GM04503 (cell line): ENCODE data around the gene UGT1A1.
"Not testable (repeated sequence)": the region's sequence is repeated elsewhere in the genome, so short reads cannot be mapped to it uniquely, and the experiment has no call there.

Experiments used
- DNase-seq: peaks from one replicate; pipeline ENCODE4 v3.0.0-alpha.2; 2012; ENCODE audit warnings: low read depth

Gene UGT1A1

DNA sequence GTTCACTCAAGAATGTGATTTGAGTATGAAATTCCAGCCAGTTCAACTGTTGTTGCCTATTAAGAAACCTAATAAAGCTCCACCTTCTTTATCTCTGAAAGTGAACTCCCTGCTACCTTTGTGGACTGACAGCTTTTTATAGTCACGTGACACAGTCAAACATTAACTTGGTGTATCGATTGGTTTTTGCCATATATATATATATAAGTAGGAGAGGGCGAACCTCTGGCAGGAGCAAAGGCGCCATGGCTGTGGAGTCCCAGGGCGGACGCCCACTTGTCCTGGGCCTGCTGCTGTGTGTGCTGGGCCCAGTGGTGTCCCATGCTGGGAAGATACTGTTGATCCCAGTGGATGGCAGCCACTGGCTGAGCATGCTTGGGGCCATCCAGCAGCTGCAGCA, at the start of gene UGT1A1:
Gene UGT1A1 (plus strand): TSS at position 228 of the 400 bp plus-strand sequence. CDS start 18 bp downstream, at position 246.
- DNase-seq, result no peak

DNA sequence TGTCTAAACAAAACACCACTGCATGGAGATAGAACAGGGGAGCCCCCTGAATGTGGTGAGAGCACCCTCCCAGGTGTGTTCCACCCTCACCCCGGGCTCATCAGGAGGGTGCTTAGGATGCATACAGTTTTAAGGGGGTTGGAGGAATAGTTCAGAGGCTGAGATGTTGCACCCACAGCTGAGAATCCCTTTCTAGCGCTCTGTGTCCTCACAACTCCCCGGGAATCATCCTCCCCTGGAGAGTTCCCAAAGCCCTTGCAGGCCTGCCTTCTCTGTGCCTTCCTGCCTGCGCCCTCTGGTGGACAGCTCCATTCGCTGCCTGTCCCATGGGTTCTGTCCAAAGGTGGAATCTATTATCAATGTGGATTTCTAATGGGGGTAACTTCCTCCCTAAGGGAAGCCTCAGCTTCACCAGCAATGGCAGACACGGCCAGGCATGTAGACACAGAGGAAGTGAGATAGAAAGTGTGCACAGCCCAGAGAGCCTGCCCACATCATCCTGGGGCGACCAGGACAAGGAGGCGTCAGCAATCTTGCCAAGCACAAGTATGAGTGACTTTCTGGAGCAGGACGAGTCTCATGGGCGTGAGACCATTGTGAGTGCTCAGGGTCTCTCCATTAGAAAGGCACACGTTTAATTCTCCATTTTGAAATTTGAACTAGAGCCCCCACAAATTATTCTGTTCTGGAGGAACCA, 48.6 kb upstream of the UGT1A1 start:
- no peak for DNase-seq

DNA sequence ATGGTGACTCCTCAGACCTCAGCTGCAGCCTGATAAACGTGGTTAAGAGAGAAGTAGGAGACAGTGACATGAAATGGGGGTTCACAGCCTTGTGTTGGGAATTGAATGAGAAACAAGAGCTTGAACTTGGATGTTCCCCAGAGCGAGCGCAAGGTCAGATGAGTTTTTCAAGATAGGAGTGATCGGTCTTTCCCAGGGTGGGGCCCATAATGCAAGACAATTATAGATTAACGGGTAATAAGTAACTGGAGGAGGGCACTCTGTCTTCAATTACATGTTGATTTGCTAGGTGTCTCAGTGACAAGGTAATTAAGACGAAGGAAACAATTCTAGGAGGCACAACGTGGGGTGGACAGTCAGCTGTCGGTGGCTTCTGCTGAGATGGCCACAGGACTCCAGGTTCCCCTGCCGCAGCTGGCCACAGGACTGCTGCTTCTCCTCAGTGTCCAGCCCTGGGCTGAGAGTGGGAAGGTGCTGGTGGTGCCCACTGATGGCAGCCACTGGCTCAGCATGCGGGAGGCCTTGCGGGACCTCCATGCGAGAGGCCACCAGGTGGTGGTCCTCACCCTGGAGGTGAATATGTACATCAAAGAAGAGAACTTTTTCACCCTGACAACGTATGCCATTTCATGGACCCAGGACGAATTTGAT, 47.3 kb upstream of the UGT1A1 start, which contains the start of gene UGT1A5:
Gene UGT1A5 (plus strand): TSS at position 297 of the 651 bp plus-strand sequence. CDS start 85 bp downstream, at position 382.
- DNase-seq, result no peak

DNA sequence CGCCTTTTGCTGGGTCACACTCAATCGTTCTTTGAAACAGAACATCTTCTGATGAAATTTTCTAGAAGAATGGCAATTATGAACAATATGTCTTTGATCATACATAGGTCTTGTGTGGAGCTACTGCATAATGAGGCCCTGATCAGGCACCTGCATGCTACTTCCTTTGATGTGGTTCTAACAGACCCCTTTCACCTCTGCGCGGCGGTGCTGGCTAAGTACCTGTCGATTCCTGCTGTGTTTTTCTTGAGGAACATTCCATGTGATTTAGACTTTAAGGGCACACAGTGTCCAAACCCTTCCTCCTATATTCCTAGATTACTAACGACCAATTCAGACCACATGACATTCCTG, 46.8 kb upstream of the UGT1A1 start:
- DNase-seq, result no peak

DNA sequence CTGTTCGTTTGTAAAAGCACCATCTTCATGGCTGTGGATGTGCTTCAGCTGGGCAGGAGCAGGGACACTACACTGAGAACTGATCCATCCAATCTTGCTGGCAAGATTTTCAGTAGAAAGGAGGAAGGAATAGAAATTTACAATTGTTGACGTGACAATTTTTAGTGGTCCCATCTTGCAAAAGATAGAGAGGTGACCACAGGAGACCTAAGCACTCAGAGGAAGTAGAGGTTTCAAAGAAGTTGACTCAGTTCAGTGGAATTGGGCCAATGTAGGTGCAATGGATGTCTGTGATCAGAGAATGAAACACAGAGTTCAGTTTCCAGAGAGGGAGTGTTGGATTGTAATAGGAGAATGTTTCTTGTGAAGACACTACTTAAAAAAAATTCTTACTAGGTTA, 45.9 kb upstream of the UGT1A1 start:
- no peak for DNase-seq

DNA sequence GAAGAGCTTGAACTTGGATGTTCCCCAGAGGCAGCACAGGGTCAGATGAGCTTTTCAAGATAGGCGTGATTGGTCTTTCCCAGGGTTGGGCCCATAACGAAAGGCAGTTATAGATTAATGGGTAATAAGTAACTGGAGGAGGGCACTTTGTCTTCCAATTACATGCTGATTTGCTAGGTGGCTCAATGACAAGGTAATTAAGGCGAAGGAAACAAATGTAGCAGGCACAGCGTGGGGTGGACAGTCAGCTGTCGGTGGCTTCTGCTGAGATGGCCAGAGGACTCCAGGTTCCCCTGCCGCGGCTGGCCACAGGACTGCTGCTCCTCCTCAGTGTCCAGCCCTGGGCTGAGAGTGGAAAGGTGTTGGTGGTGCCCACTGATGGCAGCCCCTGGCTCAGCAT, 41.5 kb upstream of the UGT1A1 start, which contains the start of gene UGT1A4:
Gene UGT1A4 (plus strand): TSS at position 185 of the 400 bp plus-strand sequence. CDS start 85 bp downstream, at position 270.
- DNase-seq, result no peak

DNA sequence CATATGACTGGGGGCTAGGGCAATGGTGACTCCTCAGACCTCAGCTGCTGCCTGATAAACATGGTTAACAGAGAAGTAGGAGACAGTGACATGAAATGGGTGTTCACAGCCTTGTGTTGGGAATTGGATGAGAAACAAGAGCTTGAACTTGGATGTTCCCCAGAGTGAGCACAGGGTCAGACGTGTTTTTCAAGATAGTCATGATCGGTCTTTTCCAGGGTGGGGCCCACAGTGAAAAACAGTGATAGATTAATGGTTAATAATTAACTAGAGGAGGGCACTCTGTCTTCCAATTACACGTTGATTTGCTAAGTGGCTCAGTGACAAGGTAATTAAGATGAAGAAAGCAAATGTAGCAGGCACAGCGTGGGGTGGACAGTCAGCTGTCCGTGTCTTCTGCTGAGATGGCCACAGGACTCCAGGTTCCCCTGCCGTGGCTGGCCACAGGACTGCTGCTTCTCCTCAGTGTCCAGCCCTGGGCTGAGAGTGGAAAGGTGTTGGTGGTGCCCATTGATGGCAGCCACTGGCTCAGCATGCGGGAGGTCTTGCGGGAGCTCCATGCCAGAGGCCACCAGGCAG, 31.3 kb upstream of the UGT1A1 start, which contains the start of gene UGT1A3:
Gene UGT1A3 (plus strand): TSS at position 320 of the 579 bp plus-strand sequence. CDS start 85 bp downstream, at position 405.
- DNase-seq, result no peak

DNA sequence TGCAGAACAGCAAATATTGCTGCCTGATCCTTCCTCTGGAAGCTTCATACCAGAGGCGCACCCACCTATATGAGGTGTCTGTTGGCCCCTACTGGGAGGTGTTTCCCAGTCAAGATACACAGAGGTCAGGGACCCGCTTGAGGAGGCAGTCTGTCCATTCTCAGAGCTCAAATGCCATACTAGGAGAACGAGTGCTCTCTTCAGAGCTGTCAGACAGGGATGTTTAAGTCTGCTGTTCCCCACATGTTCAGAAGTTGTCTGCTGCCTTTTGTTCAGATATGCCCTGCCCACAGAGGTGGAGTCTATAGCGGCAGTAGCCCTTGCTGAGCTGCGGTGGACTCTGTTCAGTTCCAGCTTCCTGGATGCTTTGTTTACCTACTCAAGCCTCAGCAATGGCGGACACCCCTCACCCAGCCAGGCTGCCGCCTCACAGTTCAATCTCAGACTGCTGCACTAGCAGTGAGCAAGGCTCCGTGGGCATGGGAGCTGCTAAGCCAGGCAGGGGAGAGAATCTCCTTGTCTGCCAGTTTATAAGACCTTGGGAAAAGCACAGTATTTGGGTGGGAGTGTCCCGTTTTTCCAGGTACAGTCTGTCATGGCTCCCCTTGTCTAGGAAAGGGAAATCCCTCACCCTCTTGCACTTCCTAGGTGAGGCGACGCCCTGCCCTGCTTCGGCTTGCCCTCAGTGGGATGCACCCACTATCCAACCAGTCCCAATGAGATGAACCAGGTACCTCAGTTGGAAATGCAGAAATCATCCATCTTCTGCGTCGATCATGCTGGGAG, 23.0 kb upstream of the UGT1A1 start:
- DNase-seq, result not testable (repeated sequence)

DNA sequence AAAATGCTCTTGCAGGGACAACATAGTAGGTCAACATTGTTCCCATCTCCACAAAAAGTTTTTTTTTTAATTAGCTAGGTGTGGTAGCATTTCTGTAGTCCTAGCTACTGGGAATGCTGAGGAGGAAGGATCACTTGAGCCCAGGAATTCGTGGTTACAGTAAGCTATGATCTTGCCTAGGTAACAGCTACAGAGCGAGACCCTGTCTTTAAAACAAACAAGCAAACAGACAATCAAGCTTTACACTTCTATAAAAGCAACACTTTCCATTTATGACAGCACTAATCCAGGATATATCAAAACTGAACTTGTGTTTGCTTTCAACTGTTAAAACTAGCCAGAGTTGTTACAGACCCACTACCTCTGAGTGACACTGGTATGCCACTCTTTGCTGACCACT, 19.2 kb upstream of the UGT1A1 start:
- no peak for DNase-seq

DNA sequence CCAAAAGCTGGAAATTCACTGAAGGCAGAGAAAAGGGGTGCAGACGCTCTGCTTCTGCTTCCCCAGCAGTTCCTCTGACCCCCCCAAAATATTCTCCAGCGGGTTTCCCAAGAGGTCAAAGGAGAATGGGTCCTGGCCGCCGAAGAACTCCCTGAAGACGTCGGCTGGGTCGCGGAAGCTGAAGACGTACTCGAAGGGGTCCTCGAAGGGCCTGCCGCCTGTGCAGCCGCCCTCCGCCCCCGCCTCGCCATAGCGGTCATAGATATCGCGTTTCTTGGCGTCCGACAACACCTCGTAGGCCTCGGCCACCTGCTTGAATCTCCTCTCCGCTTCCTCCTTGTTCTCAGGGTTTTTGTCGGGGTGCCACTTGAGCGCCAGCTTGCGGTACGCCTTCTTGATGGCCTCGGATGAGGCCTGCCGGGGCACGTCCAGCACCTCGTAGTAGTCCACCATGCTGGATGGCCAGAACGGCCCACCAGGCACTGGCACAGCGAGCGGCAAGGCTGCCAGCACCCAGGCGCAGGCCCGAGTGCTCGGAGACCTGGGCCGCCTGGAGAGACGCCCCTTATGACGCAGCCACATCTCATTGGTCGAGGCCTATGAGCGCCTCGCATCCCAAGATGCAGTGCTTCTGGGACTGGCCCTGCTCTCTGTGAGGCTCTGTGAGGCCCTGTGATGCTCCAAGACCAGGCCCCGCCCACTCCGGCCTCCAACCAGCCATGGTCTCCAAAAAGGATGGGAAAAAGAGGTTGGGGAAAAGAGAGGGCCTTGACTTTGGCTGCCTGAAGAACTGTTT, 16.4 kb upstream of the UGT1A1 start:
- no peak for DNase-seq

DNA sequence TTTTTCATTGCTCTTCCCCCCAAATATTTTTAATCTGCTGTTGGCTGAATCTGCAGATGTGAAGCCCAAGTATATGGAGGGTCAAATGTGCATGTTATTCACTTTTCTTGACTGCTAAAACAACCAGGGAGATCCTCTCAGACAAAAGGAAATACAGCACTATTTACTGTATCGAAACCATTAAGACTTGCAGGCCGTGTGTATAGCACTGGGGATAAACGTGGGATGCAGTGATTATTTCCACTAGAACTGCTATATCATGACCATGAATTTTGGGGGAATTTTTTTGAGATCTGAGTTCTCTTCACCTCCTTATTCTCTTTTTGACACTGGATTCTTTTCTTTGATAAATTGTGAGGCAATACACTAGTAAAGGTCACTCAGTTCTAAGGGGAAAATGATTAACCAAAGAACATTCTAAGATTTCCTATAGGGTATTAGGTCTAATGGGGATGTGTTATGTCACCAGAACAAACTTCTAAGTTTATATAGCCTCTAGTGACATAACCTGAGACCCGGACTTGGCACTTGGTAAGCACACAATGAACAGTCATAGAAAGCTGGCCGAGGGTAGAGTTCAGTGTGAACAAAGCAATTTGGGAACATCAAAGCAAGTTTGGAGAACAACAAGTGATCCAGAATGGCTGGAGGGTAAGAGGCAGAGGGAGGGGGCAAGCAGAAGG, 14.9 kb upstream of the UGT1A1 start:
- no peak for DNase-seq

DNA sequence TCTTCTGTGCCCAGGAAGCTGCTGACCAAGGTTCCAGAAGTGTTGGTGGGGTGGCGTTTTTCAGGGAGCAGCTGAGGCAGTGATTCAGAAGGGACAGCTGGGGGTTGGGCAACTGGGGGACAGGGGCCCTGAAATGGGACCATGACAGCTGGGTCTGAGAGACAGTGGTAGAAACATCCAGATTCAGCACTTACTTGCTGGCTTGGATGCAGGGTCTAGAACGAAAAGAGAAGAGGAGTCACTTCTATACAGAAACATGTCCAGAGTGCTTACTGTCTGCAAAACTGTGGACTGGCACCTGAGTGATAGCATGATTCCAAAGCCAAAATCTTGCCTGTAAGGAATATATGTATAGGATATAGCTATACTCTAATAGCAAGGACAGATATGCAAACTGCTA, 14.2 kb upstream of the UGT1A1 start:
- DNase-seq, result not testable (repeated sequence)

DNA sequence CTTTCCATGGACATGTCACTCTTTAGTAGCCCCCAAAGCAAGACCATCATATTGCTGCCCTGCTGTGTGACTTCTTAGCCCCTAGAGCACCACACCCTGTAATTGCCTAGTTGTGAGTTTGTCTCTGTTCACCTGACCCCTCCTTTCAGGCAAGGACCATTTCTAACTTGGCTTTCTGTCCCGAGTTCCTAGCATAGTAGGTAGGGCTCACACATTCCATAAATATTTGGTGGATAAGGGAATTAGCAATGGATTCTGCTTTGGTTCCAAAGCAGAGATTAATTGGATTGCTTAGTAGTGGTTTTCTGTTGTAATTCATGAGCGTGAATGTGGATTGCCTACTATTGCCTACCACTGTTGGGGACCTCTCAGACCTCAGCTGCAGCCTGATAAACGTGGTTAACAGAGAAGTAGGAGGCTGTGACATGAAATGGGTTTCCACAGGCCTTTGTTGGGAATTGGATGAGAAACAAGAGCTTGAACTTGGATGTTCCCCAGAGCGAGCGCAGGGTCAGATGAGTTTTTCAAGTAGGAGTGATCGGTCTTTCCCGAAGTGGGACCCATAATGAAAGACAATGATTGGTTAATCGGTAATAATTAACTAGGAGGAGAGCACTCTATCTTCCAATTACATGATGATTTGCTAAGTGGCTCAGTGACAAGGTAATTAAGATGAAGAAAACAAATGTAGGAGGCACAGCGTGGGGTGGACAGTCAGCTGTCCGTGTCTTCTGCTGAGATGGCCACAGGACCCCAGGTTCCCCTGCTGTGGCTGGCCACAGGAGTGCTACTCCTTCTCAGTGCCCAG, 13.4 kb upstream of the UGT1A1 start:
- DNase-seq, result no peak

DNA sequence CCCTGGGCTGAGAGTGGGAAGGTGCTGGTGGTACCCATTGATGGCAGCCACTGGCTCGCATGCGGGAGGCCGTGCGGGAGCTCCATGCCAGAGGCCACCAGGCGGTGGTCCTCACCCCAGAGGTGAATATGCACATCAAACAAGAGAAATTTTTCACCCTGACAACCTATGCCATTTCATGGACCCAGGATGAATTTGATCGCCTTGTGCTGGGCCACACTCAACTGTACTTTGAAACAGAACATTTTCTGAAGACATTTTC, 12.9 kb upstream of the UGT1A1 start:
- DNase-seq, result no peak

DNA sequence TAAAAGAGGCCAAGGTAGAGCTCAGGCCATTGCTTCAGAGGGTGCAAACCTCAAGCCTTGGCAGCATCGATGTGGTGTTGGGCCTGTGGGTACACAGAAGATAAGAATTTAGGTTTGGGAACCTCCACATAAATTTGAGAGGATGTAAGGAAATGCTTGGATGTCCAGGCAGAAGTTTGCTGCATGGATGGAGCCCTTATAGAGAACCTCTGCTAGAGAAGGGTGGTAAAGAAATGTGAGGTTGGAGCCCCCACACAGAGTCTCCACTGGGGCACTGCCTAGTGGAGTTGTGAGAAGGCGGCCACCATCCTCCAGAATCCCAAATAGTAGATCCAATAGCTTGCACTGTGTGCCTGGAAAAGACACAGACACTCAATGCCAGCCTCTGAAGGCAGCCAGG, 9.4 kb upstream of the UGT1A1 start:
- DNase-seq, result not testable (repeated sequence)

DNA sequence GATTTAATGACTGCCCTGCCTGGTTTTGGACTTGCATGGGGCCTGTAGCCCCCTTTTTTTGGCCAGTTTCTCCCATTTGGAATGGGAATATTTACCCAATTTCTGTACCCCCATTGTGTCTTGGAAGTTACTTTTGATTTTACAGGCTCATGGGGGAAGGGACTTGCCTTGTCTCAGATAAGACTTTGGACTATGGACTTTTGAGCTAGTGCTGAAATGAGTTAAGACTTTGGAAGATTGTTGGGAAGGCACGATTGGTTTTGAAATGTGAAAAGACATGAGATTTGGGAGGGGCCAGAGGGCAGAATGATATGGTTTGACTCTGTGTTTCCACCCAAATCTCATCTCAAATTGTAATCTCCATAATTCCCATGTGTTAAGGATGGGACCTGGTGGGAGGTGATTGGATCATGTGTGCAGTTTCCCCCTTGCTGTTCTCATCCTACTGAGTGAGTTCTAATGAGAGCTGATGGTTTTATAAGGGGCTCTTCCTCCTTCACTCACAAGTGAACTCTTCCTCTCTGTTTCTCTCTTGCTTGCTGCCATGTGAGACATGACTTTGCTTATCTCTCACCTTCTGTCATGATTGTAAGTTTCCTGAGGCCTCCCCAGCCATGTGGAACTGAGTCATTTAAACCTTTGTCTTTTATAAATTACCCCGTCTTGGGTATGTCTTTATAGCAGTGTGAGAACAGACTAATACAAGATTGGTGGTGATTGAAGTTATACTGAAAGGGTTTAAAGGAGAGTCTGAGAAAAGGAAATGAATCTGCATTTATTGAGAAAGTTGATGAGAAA, 8.7 kb upstream of the UGT1A1 start:
- DNase-seq, result not testable (repeated sequence)

DNA sequence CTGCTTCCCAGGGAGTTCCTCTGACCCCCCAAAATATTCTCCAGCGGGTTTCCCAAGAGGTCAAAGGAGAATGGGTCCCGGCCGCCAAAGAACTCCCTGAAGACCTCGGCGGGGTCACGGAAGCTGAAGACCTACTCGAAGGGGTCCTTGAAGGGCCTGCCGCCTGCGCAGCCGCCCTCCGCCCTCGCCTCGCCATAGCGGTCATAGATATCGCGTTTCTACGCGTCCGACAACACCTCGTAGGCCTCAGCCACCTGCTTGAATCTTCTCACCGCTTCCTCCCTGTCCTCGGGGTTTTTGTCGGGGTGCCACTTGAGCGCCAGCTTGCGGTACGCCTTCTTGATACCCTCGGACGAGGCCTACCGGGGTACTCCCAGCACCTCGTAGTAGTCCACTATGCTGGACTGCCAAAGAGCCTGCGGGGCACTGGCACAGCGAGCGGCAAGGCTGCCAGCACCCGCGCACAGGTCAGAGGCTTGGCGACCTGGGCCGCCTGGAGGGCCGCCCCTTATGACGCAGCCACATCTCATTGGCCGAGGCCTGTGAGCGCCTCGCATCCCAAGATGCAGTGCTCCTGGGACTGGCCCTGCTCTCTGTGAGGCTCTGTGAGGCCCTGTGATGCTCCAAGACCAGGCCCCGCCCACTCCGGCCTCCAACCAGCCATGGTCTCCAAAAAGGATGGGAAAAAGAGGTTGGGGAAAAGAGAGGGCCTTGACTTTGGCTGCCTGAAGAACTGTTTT, 5.0 kb upstream of the UGT1A1 start:
- no peak for DNase-seq

DNA sequence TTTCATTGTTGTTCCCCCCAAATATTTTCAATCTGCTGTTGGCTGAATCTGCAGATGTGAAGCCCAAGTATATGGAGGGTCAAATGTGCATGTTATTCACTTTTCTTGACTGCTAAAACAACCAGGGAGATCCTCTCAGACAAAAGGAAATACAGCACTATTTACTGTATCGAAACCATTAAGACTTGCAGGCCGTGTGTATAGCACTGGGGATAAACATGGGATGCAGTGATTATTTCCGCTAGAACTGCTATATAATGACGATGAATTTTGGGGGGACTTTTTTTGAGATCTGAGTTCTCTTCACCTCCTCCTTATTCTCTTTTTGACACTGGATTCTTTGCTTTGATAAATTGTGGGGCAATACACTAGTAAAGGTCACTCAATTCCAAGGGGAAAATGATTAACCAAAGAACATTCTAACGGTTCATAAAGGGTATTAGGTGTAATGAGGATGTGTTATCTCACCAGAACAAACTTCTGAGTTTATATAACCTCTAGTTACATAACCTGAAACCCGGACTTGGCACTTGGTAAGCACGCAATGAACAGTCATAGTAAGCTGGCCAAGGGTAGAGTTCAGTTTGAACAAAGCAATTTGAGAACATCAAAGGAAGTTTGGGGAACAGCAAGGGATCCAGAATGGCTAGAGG, 3.5 kb upstream of the UGT1A1 start:
- no peak for DNase-seq
